Left renal pelvis (tissue), 4 donors: ENCODE measurements around the gene ZBTB6. TPM values are rescaled to one million over a fixed set of nuclear protein-coding genes. Genes with fewer than 3 reads are reported as not detected.
"Not testable (repeated sequence)": the region's sequence is repeated elsewhere in the genome, so short reads cannot be mapped to it uniquely, and the experiment has no call there.

Experiments
- DNase-seq, 4 donors: peaks; one replicate each; pipeline ENCODE4 v3.0.0-alpha.2; 2013; ENCODE audit warnings: low read depth in 4 of 4, low spot score in 3 of 4
- polyA plus RNA-seq, 4 donors: library from polyadenylated mRNA; unstranded; fragments of 120-200 nt; gene quantifications; one replicate each; pipeline ENCODE4 v1.2.1, GENCODE V29; 2013; ENCODE audit not compliant: insufficient read length in 4 of 4

Gene ZBTB6
- polyA plus RNA-seq, 4 donors = 13.5 to 19.0 (median 14.6) TPM

DNA sequence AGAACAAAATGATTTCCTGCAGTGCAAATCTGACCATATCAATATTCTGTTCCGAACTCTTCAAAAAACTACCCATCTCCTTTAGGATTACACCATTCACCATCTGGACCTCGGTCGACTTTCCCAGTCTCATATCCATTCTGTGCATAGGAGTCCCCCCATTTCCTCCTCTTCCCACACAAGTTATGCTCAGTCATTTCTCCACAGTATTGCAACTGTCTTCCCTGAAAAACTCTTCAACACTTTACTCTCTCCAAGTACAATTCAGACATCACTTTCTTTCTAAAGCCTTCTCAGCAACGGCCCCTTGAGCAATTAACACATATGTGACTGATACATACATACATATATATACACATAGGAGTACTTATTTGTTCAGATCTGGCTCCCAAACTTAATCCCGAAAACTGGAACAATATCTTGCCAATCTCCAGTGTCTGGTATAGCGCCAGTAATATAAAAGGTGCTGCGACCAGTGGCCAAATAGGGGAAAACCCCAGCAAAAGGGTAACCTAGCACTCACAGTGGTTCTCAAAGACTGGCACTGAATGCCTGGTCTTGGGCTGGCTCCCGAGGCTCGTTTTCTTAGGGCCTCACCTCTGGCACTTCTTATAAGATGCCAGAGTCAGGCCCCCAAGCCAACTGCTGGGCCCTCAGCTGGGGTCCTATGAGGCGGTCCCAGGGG, 17.6 kb upstream of the ZBTB6 start:
- DNase-seq = no peak

DNA sequence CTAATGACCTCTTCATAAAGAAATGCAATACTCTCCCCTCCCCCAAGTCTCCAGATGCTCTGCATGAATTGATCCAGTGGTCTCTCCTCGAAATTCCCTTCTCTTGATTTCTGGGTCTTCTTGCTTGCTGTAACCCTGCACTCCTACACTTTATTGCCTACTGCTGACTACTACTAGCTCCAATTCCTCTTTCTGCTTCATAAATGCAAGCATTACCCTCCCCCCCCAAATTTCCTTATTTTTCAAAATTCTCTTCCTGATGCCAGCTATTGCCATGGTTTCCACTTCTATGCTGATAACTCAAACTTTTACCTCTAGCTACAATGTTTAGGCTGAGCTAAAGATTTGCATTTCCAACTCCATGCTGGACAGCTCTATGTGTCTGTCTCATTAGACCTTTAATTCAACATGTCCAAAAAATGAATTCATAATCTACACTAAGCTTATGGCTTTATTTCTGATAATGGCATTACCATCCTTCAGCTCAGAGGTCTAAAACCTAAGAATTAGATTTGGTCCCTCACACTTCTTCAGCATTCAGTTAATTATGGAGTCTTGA, 16.8 kb upstream of the ZBTB6 start:
- no peak for DNase-seq

DNA sequence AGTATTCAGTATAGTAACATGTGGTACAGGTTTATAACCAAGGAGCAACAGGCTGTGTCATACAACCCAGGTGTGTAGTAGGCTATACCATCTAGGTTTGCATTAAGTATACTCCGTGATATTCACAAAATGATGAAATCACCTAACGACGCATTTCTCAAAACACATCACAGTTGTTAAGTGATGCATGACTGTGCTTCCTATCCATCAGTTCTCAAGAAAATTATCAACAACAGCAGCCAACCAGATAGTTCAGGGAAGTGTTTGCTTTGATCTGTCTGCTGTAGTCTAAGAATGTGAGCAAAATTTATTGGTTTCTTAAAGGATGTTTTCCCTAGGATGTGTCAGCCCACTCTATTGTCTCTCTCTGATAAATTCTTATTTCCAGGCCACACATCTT, 10.8 kb upstream of the ZBTB6 start:
- DNase-seq = no peak

DNA sequence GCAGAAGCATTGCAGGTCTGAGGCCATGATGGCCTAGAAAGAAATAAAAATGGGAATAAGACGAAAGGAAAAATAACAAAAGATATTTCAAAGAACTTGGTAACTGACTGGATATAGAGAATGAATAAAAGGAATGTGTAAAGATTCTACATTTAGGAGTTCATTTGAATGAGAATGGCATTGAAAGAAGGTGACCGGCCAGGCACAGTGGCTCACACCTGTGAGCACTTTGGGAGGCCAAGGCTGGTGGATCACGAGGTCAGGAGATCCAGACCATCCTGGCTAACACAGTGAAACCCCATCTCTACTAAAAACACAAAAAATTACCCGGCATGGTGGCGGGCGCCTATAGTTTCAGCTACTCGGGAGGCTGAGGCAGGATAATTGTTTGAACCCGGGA, 9.6 kb upstream of the ZBTB6 start:
- DNase-seq = no peak

DNA sequence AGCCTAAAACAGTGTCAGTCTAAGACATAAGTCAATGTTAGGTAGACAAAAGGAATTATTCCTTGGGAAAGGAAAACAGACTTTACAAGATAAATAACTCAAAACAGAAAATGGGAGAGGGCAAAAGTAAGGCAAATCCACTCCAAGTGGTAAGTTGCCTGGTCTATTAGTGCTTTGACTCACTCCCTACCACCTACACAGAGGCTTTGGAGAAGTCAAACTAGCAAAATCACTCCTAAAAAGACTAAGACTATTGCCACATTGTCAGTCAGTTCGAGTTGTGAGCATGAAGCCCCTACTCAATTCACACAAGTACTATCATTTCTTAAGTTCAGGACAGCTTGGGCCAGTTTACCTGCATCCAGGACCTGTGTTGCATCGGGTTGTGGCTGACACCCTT, 5.2 kb upstream of the ZBTB6 start:
- DNase-seq = no peak

DNA sequence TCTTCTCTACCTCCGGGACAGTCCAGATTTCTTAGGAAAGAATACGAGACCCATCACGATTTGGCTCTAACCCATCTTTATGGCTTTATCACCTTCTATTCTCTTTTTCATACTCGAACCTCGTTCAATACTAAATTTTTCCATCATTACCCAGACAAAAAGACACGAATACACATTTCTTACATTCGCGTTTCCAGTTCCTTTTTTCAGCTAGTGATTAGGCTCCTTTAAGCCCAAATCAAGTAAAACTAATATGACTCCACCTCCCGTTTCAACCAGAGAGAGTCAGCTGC, 506 bp downstream of the ZBTB6 start:
- DNase-seq = no peak

DNA sequence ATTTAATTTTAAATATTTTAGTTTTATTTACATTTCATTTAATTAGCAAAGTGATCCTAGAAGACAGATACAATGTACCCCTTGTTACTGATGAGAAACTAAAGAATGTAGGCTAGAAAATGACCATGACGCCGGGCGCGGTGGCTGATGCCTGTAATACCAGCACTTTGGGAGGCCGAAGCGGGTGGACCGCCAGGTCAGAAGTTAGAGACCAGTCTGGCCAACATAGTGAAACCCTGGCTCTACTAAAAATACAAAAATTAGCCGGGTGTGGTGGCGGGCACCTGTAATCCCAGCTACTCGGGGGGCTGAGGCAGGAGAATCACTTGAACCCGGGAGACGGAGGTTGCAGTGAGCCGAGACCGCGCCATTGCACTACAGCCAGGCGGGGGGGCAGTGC, 7.0 kb downstream of the ZBTB6 start:
- not testable (repeated sequence) for DNase-seq

DNA sequence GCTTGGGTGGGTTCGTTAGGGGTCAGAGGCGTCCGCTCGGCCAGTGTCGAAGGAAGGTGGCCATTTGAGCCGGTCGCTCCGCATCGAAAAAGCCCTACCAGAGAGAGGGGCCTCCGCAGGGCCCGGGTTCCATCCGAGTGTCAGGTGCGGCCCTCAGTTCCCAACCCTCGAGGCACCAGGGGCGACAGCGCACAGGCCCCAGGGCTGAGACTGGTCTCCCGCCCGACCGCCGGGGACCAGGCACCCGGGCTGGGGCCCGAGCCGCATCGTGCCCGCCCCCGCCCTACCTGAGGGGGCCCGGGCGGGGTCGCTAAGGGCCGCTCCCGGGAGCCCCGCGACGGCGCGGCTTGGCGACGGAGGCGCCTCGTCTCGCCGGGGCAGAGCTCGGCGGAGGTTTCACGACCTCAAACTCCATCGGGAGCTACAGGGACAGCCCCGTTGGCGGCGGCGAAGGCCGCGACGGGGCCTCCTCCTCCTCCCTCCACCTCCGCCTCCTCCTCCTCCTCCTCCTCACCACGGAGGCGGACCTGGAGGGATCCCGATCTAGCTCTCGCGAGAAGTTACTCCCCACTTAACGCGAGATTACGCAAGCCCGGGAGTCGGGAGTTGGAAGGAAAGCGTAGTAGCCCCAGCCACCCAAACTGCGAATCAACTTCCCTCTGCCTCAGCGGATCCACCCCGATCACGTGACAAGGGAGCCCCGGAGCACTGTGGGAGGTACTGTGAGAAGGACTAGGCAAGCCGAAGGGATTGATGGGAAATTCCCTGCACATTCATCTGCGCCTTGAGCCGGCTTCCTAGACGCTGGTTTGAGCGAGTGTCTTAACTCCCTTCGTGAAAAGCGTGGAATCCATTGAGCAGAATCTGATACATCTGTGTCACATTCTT, 8.1 kb downstream of the ZBTB6 start, which contains the start of gene RC3H2:
Gene RC3H2, minus strand, starts transcription at position 537 of the 888 bp plus-strand sequence. CDS start 7,850 bp downstream, outside the sequence.
- peak; percentile 99 to 100 (median 100) for DNase-seq

DNA sequence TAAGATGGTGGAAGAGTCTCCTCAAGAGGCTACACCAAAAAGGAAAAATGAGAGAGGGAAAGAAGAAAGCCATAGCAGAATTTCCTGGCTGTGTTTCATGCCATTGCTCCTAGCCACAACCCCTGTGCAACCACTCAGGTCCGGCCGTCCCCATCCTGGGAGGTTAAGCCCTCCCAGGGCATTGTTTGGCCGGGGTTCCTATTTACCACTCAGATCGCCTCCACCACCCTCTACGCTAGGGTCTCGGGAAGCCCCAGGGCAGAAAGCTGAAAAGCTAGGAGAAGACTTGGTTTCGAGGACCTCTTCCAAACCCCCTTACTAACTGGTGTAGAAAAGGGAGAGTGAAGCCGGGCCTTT, 8.7 kb downstream of the ZBTB6 start:
- peak in 2 of 4 donors; percentile 31 to 39 for DNase-seq

DNA sequence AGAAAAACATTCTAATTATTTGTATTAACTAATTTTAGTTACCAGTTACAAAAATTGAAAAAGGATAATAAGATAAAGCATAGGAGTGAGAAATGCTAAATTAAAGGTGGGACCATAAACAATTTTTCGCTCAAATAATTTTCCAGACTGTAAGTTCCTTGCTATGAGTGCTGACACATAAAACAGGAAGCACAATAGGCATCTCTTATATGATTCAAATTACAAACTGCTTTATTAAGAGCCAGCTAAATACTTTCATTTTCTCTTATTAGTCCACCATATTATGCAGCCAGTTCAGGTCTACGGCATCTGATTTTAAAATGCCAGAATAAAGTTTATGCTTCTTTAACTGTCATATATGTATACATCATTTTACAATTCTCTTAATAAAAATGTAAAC, 12.3 kb downstream of the ZBTB6 start:
- DNase-seq = no peak

DNA sequence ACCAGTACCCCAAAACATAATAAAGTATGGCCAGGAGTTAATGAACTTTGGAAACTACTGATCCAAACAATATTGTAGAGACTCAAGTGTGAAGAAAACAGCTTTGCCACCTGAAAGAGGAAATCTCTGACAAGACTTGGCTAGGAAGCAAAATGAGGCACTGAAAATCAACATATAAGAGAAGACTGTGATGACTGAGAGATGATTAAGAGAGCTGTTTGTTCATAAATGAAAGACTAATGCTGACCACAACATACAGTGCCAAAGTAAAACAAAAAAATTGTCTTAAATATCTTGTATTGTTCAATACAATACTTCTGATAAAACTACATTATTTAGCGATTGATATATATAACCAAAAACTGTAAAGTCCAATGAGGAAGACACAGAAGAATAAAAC, 15.2 kb downstream of the ZBTB6 start:
- DNase-seq = no peak

DNA sequence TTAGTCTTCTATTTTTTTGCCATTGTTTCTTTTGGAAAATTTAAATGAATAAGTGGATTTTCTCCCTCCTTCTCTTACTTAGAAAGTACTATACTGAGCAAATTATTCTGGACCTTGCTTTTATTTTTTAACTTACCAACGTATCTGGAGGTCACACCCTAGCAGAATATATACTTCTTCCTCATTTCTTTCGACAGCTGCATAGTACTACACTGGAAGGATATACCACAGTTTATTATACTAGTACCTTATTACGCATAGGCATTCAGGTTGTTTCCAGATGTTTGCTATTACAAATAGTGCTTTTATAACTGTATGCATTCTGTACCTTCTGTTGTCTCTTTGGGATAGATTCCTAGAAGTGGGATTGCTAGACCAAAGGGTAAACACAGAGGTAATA, 24.6 kb downstream of the ZBTB6 start:
- DNase-seq = no peak

DNA sequence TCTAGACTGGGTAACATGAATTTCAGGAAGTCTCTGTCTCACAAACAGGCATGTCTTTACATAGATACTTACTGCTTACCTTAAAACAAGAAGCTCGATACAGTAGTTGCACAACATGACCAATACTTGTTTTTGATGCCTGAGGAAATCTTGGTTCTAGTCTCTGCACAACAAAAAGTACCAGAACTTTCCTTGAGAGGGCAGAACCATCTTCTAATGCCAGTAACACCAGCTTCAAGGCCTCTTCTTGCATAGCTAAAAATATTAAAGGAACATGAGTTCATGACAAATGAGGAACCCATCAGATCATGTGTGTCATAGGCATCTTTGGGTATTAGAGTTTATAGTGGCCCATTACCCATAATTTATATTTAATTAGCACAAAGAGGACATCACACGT, 30.0 kb downstream of the ZBTB6 start:
- DNase-seq = no peak

DNA sequence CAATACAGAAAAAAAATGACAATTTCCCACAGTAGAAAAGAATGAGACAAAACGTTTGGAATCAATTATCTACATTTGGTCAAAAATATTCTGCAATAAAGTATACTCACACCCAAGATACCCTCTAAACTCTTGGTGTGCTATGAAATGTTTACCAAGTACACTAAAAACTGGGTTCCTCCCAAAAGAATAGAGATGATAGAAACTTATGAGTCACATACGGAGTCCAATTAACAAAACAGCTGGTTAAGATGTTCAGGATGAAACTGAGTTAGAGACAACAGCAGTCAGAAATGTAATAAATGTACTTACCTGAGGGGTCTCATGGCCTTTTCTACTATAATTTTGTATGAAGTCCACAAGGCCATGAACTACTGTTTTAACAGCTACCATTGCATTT, 33.7 kb downstream of the ZBTB6 start:
- no peak for DNase-seq

DNA sequence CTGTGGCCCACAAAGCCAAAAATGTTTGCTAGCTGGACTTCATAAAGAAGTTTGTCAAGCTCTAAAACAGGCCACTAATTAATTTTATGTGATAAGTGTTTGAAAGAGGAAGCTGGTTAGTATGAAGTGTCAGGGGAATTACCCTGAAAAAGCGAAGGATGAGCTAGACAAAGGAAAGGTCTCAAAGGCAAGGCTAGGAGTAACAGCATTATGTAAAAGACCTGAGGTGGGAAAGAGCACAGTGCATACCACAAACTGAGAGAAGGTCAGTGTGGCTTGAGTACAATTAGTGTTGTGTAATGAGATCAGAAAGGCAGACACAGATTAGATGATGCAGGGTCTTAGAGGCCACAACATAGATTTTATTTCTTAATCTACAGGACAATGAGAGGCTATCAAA, 37.6 kb downstream of the ZBTB6 start:
- DNase-seq = no peak

DNA sequence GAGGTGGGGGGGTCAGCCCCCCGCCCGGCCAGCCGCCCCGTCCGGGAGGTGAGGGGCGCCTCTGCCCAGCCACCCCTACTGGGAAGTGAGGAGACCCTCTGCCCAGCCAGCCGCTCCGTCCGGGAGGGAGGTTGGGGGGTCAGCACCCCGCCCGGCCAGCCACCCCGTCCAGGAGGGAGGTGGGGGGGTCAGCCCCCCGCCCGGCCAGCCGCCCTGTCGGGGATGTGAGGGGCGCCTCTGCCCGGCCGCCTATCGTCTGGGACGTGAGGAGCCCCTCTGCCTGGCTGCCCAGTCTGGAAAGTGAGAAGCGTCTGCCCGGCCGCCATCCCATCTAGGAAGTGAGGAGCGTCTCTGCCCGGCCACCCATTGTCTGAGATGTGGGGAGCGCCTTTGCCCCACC, 45.8 kb downstream of the ZBTB6 start:
- DNase-seq = not testable (repeated sequence)

DNA sequence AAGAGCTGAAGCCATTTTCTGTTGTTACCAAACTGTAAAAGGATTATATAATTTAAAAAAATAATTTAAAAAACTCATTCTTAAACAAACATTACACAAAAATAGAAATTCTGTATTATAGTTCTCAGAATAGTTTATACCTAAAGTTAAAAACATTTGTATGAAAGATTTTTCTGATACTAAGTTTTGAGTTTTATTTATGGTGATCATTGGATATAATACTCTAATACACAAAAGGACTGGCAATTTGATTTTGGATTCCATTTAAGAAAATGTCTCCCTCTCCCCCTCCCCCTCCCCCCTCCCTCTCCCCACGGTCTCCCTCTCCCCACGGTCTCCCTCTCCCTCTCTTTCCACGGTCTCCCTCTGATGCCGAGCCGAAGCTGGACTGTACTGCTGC, 47.0 kb downstream of the ZBTB6 start:
- no peak for DNase-seq

DNA sequence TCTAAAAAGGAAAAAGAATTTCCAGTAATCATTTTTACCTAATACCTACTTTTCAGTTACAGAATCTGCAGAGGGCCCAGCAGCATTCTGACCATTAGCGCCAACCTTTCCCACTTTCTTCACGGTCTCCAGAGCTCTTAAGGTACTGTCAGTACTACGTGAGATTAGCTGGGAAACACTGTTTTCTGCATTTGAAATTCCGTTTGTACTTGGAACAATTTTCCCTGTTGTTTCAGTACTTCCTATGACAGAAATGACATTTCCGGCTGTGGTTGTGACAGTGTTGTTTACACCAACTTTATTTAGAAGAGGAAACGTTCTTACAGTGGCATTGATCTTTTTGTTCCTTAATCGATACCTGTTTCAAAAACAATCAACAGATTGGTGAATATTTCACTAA, 47.8 kb downstream of the ZBTB6 start:
- DNase-seq = no peak

DNA sequence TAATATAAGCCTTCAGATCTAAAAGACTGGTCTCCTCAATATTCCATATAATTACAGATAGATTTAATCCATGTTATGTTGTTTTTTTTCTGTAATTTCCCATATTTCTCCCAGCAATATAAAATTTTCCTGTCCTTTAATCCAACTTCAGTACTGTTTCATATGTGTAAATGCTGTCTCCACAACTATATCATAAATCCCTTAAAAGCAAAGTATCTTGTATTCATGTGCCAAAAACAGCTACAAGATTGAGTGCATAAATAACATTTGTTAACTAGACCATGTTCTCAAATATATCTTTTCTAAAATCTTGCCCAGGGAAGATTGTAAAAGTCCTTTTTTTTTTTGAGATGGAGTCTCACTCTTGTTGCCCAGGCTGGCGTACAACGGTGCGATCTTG, 49.7 kb downstream of the ZBTB6 start:
- no peak for DNase-seq

DNA sequence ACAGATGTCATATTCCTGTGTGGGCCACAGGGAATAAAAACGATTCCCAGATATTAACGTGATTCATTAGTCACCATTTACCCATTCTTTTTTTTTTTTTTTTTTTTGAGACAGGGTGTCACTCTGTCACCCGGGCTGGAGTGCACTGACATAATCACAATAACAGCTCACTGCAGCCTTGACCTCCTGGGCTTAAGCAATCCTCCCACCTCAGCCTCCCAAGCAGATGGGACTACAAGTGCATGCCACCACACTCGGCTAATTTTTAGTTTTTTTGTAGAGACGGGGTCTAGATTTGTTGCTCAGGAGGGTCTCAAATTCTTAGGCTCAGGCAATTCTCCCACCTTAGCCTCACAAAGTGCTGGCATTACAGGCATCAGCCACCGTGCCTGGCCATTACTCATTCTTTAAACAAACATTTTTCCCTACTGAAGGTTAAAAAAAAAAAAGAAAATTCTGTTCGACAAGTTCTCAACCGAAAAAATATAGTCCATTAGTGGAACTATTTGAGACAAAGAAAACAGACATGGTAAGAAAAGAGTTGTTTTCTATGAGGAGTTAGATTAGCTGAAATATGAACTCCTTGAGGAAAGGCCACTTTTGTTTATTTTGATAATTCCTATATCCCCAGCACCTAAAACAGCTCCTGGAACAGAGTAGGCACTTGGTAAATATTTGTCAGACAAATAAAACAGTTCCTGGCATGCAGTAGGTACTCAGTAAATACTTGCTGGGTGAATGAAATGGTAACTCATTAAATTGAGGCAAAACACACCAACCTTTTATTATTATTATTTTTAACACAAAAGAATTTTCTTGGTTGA, 52.6 kb downstream of the ZBTB6 start:
- no peak for DNase-seq
